HL-60 (cell line): Measurements from ENCODE around the gene MRPS25.

ENCODE experiments used
- POLR2AphosphoS5 ChIP-seq: IDR thresholded peaks from 2 replicates; pipeline ENCODE4 v1.6.1; 2012; ENCODE audit warnings: low read depth
- REST ChIP-seq: IDR thresholded peaks from 2 replicates; pipeline ENCODE4 v1.6.1; 2012; ENCODE audit warnings: low read depth; ENCODE audit not compliant: insufficient replicate concordance
- TF ChIP-seq, protein P1 (sequence below): IDR thresholded peaks from one replicate; pipeline ENCODE4 v1.5.1; 2011; ENCODE audit warnings: low read length, control low read depth, inconsistent platforms; ENCODE audit not compliant: insufficient read depth

- TF ChIP-seq, protein P1, sequence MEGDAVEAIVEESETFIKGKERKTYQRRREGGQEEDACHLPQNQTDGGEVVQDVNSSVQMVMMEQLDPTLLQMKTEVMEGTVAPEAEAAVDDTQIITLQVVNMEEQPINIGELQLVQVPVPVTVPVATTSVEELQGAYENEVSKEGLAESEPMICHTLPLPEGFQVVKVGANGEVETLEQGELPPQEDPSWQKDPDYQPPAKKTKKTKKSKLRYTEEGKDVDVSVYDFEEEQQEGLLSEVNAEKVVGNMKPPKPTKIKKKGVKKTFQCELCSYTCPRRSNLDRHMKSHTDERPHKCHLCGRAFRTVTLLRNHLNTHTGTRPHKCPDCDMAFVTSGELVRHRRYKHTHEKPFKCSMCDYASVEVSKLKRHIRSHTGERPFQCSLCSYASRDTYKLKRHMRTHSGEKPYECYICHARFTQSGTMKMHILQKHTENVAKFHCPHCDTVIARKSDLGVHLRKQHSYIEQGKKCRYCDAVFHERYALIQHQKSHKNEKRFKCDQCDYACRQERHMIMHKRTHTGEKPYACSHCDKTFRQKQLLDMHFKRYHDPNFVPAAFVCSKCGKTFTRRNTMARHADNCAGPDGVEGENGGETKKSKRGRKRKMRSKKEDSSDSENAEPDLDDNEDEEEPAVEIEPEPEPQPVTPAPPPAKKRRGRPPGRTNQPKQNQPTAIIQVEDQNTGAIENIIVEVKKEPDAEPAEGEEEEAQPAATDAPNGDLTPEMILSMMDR = no peak
- TF ChIP-seq REST = no peak
- TF ChIP-seq POLR2AphosphoS5 = no peak
Measured at GRCh38 chr3:15045667-15046066, 19.4 kb downstream of the MRPS25 start.
